22Rv1 (cell line): ENCODE results near the gene MARCHF6.

Source experiments
- H3K27ac ChIP-seq: fragments of 450-650 bp; 2 replicates; pipeline ENCODE4 v1.5.1; 2017
- CTCF ChIP-seq: fragments of 450-650 bp; IDR thresholded peaks from 2 replicates; pipeline ENCODE4 v1.5.1; 2017; ENCODE audit warnings: mild to moderate bottlenecking
- ZFX ChIP-seq: fragments of 450-650 bp; IDR thresholded peaks from 2 replicates; pipeline ENCODE4 v1.6.1; 2017; ENCODE audit warnings: antibody characterized with exemption, borderline replicate concordance

The MARCHF6 gene

GRCh38 chr5:10348258-10348657 lies 5.2 kb upstream of the MARCHF6 start:
- TF ChIP-seq CTCF (no peak), ZFX (no peak)
- no peak overlapping the region for H3K27ac ChIP-seq

GRCh38 chr5:10351199-10351905 lies 2.1 kb upstream of the MARCHF6 start:
- no peak overlapping the region for H3K27ac ChIP-seq
- TF ChIP-seq CTCF: no peak
- no peak for TF ChIP-seq ZFX

- TF ChIP-seq ZFX: no peak
- no peak for TF ChIP-seq CTCF
- no peak overlapping the region for H3K27ac ChIP-seq
Measured at GRCh38 chr5:10351919-10352318, 1.6 kb upstream of the MARCHF6 start.

GRCh38 chr5:10352430-10353240 lies 860 bp upstream of the MARCHF6 start:
- TF ChIP-seq CTCF: no peak
- TF ChIP-seq ZFX: no peak
- peak overlapping the region; percentile 95 for H3K27ac ChIP-seq

- peak overlapping the region; percentile 95 for H3K27ac ChIP-seq
- TF ChIP-seq CTCF: no peak
- TF ChIP-seq ZFX: no peak
Measured at GRCh38 chr5:10354048-10354872, 765 bp downstream of the MARCHF6 start.

GRCh38 chr5:10355071-10355889 lies 1.8 kb downstream of the MARCHF6 start:
- 0 out of 2 replicates have a peak overlapping the region, but pooled peaks have one; percentile 95 for H3K27ac ChIP-seq
- TF ChIP-seq ZFX (no peak), CTCF (no peak)
